HG03135 (cell line): ENCODE results near the gene NAALADL1.
"Not testable (repeated sequence)": the region's sequence is repeated elsewhere in the genome, so short reads cannot be mapped to it uniquely, and the experiment has no call there.

Experiments
- ATAC-seq: cut with Tn5 transposase; IDR thresholded peaks from one replicate; pipeline ENCODE4 v1.9.1; 2021; ENCODE audit warnings: mild to moderate bottlenecking, moderate library complexity; ENCODE audit not compliant: unreplicated experiment

Gene NAALADL1

GRCh38 chr11:65055538-65055937 lies 2.8 kb downstream of the NAALADL1 start:
- ATAC-seq: no peak

DNA sequence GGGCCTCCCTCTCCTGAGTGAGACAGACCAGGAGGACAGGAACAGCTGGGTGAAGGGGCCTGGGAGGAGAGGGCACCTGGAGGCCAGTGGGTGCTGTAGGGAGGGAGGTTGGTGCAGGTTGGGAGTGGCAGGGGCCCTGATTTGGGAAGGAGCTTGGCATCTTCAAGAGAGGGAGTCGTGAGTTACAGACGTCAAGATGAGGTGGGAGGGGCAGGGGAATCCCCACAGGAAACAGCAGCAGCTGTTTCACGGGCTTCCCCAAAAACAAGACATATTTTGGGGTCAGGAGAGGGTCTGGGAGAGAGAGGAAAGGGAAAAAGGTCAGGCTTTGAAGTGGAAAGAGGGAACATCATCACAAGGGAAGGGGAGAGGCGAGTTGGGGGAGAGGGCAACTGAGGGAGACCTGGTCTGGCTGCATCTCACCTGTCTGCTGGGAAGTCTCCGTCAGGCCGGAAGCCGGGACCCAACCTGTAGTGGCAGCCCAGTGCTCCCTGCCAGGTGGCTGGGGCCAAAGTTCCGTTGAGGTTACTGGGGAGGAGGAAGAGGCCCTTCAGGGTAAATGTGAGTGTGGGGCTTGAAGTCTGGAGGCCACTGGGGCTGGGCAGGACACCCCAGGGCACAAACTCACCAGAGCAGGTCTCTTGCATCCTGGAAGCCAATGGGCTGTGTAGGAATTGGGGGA lies 4.4 kb downstream of the NAALADL1 start:
- ATAC-seq: no peak

DNA sequence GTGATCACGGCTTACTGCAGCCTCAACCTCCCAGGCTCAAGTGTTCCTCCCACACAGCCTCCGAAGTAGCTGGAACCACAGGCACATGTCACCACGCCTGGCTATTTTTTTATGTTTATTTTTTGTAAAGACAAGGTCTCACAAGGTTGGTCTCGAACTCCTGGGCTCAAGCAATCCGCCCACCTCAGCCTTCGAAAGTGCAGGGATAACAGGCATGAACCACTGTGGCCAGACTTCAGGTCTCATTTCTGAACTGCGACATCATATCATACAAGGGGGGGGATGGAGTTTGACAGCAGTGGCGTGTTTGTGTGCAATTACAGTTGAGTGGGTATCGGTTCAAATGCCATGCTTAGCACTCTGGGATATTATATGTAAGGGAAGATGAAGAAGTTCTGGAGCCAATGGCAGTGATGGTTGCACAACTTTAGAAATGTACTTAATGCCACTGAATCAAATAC lies 6.9 kb downstream of the NAALADL1 start:
- ATAC-seq: no peak

DNA sequence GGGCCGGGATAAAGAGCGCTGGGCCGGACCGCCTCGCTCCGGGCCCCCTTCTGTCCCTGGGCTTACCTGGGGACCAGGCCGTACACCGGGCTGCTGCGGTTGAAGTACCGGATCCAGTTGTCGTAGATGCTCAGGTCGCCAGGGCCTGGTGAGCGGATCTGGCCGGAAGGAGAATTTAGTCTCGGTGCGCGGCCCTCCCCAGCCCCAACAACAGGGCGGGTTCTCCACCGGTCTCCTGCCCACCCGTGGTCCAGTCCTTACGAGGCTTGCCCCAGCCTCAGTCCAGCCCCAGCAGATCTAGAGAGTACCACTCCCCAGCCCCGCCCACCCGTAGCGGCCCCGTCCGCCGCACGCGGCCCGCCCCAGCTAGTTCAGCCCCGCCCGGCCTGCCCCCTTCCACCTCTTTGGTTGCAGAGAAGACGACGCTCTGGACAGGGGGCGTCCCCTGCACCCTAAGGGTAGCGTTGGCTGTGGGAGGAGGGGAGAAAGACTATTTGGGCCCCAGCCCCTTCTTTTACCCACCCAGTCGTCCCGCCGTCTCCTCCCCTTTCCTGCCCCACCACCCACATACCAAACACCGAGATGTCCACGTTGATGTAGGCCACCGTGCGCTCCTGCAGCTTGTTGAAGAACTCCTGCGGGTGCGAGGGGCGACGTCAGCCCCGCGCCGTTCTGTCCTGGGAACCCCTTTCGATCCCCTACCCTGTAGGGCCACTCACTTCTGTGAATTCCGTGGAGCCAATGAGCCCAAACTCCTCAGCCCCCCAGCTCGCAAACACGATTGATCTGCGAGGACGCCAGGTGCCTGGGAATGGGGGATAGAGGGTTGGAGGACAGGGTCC lies 10.6 kb downstream of the NAALADL1 start:
- ATAC-seq: no peak

DNA sequence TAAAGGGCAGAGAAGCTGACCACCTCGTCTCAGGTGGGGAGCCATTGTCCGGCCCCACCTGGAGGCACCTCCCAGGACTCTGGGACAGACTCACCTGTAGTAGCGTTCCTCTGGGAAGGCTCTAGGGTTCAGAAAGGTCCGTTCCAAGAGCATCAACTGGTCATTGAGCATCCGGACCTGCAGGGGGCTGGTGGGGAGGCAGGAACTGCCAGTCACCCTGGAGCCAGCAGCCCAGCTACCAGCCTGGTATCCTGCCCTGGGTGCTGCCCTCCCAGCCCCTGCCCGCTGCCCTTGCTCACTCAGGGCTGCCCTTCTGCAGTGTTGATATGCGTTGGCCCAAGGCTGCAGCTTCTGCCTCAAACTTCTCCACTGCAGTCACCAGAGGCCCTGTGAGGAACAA lies 12.6 kb downstream of the NAALADL1 start:
- no peak for ATAC-seq

GRCh38 chr11:65045061-65045460 lies 13.3 kb downstream of the NAALADL1 start:
- no peak for ATAC-seq

GRCh38 chr11:65043881-65044501 lies 14.4 kb downstream of the NAALADL1 start:
- no peak for ATAC-seq

GRCh38 chr11:65042891-65043290 lies 15.5 kb downstream of the NAALADL1 start:
- ATAC-seq: no peak

GRCh38 chr11:65040847-65041622 lies 17.3 kb downstream of the NAALADL1 start, which contains the start of gene SAC3D1:
TSS of gene SAC3D1 (plus strand) at chr11:65041210. CDS start at chr11:65041293, 83 bp downstream.
- ATAC-seq: peak; percentile 86

- ATAC-seq: no peak
These were observed 17.9 kb downstream of the NAALADL1 start for GRCh38 chr11:65040520-65040846.

GRCh38 chr11:65036931-65037330 lies 21.4 kb downstream of the NAALADL1 start:
- no peak for ATAC-seq

DNA sequence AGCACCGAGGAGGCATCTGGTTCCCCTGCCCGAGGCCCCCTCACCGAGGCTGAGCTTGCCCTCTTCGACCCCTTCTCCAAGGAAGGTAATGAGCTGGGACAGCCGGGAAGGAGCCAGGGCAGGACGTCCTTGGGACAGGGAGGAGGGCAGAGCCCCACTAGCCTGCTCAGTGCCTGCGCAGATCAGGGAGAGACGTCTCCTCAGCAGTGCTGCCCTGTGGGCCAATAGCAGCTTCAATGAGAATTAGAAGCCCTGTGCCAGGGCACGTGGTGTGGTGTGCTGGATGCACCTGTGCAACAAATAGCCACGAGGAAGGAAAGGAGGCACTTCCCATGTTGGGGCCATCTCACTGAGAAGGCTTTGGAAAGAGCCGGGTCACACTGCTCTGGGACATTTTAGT lies 22.8 kb downstream of the NAALADL1 start:
- ATAC-seq: no peak

- ATAC-seq: no peak
These were observed 23.9 kb downstream of the NAALADL1 start for GRCh38 chr11:65034423-65034822.

DNA sequence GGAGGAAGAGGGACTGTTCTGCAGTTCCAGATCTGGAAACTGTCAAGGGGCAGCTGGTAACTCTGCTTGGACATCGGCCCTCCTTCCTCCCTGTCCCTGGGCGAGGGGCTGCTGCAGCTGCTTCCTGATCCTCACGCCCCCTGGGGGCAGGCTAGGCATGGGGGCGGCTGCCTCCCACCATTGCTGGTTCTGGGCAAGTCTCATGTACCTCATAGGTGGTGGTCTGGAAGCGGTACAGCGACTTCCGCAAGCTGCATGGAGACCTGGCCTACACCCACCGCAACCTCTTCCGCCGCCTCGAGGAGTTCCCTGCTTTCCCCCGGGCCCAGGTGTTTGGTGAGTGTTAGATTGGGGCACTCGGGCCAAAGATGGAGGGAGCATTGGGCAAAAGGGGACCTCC lies 26.1 kb downstream of the NAALADL1 start:
- no peak for ATAC-seq

- peak; percentile 85 for ATAC-seq
These were observed 30.9 kb downstream of the NAALADL1 start, which contains the start of gene SNX15 for GRCh38 chr11:65027213-65028067. TSS of gene SNX15 (plus strand) at chr11:65027439. CDS start at chr11:65027538, 99 bp downstream.

- ATAC-seq: no peak
These were observed 31.5 kb downstream of the NAALADL1 start for GRCh38 chr11:65026810-65027209.

- ATAC-seq: not testable (repeated sequence)
These were observed 34.9 kb downstream of the NAALADL1 start for GRCh38 chr11:65023502-65023901.

GRCh38 chr11:65021509-65021908 lies 36.8 kb downstream of the NAALADL1 start:
- ATAC-seq: no peak

- no peak for ATAC-seq
These were observed 37.4 kb downstream of the NAALADL1 start for GRCh38 chr11:65021003-65021402.

GRCh38 chr11:65019824-65020223 lies 38.5 kb downstream of the NAALADL1 start:
- no peak for ATAC-seq
